GM18502 (cell line): ENCODE measurements around the gene PTGIS.

Experiments
- ATAC-seq: cut with Tn5 transposase; IDR thresholded peaks from one replicate; pipeline ENCODE4 v1.9.1; 2021; ENCODE audit warnings: mild to moderate bottlenecking; ENCODE audit not compliant: unreplicated experiment, poor library complexity

PTGIS gene

DNA sequence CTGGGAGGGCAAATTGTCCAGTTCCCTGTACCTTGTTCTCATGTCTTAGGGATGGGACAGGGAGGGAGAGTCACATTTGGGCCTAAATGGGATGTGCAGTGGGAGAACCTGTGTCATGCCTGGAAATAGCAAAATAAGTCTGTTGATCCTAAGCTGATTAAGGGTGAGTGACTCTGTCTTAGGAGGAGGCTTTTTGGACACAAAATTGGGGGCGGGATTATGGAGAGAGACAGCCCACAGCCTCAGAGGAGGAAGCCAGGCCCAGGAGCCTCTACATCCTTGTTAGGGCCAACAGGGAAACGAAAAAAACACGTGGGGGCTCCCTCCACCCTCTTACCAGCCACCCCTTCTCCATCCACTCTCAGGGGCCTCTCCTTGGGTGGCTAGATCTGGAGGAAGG is 87.7 kb downstream of the PTGIS start:
- no peak for ATAC-seq

DNA sequence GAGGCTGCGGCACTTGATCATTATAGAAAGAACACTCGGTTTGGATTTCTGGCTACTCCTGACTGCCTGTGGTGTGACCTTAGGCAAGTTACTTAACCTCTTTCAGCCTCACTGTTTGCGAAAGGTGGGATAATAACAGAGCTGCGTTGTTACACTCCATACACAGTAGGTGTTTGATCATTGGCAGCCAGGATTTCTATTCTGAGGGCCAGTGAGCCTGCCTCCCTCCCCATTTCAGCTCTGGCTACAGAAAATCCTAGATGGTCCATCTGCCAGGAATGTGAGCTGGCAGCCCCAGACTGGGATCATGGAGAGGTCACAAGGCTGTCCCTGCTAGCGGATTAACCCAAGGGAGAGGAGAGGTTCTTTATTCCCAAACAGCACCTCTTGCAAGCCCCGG is 88.2 kb downstream of the PTGIS start:
- no peak for ATAC-seq

DNA sequence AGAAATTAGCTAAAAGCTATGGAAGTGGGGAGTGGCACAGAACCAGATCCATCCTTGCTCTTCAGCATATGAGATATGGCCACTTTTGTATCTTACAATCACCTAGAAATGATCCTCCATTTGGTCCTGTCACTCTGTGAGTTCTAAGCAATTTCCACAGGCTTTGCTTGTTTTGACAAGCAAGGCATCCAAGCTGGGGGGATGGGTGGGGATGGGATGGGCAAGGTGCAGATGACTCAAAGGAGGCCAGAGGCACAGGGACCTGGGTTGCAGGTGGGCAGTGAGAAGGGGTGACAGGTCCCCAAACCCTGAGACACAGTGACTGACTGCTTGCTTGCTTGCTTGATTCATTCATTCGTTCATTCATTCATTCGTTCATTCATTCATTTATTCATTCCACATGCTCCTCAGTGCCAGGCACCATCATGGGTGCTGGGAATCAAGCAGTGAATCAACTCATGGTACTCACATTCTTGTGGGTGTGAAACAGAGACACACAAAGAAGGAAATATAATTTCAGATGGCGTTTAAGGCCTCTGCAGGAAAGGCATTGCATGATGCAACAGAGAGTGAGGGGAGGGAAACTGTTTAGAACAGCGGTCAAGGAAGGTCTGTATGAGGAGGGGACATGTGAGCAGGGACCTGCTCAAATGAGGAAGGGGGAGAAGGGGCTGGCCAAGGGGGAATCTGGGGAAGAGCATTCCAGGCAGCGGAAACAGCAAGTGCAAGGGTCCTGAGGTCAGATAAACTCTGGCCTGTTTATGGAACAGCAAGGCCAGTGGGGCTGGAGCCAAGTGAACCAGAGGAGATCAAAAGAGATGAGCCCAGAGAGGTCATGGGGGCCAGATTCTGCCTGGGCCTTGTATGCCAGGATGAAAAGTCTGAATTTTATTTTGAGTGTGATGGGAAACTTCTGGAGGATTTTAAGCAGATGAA is 88.9 kb downstream of the PTGIS start:
- no peak for ATAC-seq

DNA sequence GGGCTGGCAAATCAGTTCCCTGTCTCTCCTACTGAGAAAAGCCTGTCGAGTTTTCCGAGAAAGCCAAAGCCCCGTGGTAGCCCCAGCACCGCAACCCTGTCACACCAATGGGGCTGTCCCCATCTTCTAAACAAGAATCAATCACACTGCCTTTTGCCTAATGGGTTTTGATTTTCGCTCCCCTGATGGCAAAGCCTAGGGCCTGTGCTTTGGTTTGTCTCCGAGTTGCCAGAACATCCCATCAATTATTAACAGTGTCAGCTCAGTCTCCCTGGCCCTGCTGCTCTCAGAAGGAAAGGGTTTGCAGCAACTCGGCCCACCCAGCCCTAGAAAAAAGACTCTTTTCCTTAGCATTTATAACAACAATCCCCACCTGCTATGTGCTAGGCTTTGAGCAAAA is 89.7 kb downstream of the PTGIS start:
- no peak for ATAC-seq

DNA sequence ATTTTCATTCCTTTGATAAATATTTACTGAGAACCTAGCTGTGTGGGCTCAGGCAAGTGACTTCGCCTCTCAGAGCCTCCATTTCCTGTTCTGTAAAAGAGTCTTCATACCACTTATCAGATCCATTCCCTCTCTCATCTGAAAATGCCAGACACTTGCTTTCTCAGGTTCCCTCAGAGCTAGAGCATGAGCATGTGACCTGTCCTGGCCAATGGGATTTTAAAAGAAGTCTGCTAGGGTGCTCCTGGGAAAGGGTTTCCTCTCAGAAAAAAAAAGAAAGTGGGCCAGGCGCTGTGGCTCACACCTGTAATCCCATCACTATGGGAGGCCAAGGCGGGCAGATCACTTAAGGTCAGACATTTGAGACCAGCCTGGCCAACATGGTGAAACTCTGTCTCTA is 90.7 kb downstream of the PTGIS start:
- ATAC-seq = no peak

DNA sequence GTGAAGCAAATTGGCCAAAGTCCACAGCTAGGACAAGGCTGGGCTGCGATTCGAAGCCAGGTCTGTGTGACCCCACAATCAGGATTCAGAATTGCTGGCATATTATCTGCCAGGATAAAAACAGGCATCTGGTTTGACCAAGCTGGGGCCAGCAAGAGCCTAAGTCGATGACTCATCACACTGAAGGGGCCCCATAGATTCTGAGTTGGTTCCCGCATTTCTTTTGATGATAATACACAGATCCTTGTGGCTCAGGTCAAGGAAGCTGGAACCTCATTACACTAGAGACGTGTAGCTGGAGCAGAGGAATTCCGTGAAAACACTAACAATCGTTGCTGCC is 92.0 kb downstream of the PTGIS start:
- ATAC-seq = no peak

DNA sequence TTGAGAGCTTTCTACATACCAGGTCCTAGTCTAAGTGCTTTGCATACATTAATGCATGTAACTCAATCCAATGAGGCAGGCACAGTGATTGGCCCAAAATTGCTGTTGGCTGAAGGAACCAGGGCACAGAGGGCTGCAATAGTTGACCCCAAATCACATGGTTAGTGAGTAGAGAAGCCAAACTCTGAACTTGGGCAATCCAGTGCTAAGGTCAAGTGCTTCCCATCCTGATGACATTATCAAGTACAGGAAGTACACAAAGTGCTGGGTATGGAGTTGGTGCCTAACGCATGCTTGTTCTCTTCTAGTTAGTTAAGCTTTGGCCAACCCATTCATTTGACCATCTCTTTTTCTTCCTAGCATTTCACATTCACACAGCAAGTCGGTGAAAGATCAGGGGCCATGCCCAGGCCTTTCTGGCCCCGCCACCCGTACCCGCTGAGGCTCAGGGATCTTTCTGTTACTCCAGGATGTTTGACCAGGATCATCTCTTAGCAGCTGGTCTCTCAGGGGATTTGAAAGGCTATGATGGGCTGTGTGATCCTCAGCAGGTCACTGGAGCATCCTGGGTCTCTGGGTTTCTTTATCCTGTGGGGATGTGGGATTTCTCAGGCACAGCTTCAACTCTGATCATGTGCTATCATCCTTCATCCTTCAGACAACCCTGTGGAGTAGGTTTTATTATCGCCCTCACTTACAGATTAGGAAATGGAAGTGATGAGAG is 92.5 kb downstream of the PTGIS start:
- ATAC-seq = no peak

DNA sequence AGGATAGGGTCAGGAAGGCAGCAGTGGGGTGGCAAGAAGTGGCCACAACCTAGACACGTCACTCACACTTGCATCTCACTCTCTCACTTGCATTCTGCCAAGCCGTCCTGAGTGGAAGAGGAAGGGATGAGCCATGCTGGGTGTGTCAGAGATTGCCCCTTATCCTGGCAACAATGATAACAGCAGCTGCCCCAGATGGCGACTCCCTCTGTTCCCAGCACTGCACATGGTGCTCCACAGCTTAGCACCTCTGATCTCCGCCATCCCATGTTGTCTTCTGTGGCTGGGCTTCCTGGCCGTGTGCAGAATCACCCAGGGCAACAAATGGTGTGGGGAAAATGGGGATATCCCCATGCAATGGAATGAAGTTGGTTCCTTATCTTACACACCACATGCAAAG is 96.5 kb downstream of the PTGIS start:
- no peak for ATAC-seq

DNA sequence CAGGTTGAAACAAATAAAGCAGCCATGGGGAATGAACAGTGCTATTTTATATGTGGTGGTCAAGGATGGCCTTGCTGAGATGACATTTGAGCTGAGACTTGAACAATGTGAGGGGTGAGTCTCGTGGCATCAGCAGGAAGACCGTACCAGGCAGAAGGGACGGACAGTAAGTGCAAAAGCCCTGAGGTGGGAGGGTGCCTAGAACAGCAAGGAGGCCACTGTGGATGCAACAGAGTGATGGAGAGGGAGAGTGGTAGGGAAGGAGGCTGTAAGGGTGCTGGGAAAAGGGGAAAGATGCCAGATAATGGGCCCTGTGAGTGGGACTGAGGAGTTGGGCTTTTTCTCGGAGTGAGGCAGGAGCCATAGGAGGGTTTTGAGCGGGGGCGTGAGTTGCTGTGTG is 97.0 kb downstream of the PTGIS start:
- ATAC-seq = no peak

DNA sequence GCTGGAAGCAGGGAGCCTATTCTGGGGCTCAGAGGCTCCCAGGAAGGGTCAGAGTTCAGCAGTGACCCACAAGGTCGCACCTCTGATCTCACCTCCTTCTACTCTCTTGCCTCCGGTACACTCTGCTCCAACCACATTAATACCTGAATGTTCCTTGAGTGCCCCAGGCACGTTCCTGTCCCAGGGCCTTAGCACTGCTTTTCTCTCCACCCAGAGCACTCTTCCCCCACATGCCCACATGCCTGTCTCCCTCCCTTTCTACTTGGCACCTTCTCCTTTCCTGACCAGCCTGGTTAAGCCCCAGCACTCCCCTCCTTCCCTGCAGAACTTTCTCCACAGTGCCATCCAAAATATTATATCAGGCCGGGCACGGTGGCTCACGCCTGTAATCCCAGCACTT is 98.9 kb downstream of the PTGIS start:
- no peak for ATAC-seq

DNA sequence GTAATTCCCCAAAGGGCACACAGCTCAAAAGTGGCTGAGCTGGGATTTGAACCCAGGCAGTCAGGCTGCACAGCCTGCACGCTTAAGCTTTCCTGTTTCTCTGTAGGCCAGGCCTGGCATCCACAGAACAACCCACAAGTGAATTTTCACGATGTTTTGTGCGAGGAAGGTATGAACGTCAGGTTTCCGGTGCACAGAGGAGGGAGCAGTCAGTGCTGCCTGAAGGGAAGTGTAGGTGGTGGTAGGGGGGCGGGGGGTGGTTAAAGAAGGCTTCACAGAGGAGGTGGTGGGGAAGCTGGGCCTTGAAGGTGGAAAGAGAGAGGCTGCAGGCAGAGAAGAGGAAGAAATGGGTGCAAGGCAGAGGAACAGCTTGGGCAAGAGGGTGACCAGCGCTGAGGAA is 99.5 kb downstream of the PTGIS start:
- no peak for ATAC-seq

DNA sequence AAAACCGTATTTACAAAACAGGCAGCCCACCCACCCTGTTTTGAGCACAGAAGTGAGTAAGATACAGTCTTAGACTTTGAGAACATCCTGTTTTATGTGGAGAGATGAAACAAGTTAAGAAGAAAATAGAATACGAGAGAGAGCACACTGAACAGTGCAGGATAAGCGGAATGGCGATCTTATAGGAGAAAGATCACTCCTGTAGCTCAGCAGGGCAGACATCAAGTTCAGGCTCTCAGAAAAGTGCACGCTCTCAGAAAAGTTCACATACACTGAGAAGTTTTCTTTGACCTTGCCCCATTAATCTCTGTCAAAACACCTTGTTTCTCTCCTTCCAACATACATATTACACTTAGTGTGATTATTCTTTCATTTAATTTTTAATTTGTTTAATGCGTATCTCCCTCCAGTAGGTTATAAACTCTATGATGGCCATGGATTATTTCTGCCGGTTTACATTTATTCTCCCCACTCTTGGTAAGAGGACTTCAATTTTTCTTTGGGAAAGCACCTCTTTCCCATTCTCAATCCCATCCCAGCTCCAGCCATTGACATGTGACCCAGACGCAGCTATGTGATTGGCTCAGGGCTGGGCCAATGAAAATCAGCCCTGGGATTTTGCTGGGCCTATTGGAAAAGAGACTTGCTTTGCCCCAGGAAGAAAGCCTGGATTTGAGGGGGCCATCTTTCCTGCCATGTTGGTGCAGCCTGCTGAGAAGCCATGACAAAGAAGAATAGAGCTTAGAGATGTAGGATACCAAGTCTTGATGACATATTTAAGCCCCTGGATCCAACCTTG is 101.6 kb downstream of the PTGIS start:
- ATAC-seq = no peak

DNA sequence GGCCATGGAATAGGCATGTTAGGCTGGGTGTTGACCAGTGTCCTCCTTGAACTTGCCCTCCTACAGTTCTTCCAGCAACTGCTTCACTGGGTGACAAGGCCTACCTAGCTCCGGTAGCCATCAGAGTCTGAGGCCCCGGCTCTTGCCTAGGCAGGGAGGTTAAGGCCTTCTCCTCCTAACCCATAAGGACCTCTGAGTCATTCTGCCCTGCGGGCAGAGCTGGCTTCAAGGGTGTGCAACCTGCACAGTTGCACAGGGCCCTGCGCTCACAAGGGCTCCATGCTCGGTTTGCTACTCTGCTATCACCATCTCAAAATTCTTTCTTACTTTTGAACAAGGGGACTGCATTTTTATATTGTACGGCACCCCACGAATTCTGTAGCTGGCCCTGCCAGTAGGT is 103.4 kb downstream of the PTGIS start:
- ATAC-seq = no peak

DNA sequence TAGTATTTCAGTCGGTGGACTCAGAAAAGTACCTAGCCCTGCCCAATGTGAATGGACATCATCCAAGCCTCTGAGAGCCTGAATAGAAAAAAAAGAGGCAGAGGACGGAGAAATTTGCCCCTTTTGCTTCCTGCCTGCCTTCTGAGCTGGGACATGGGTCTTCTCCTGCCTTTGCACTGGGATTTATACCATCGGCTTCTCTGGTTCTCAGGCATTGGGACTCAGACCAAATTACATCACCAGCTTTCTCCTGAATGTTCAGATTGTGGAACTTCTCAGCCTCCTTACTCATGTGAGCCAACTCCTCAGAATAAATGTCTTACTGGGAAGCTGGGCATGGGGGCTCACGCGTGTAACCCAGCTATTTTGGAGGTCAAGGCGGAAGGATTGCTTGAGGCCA is 105.3 kb downstream of the PTGIS start:
- ATAC-seq = no peak

DNA sequence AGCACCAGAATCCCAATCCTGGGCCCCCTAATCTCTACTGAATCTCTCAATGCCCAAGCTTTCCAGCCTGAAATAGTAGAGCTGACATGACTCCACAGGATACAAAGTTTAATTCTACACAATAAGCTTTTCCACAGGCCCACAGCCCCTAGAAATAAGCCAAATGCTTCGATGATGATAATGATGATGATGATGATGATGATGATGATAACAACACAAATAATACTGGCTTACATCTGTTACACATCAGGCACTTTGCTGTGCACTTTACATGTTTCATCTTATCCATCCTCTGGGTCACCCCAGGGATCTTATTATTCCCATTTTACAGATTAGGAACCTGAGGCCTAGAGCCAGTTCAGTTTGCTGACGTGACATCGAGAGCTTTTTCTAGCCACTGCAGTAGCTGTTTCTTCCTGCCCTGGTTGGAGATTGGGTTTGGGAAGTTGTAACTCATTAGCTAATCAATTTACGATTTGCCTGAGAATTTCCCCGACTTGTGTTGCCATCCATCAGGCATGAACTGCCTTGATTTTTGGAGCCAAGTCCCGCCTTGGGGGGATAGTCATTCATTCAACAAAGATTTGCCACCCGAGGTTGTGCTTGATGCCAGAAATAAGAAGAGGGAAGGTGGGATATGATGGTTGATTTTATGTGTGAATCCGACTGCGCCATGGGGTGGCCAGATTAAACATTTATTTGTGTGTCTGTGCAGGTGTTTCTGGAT is 105.9 kb downstream of the PTGIS start:
- ATAC-seq = no peak

DNA sequence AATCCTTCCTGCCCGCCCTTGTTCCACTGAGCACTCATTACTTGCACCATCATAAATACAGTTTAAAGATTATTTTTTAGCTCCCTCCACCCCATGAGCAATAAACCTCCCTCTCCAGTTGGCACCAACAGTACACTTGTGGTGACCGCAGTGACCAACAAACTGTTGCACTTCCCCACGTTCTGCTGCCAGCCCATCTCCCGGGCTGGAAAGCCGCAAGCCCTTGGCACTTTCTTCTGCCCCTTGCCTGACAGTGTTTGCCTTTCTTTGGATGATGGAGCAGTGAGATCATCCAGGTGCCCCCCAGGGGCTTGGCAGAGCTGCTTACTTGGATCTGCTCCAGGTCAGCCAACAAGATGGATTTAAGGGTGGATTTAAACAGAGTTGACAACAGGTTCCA is 107.0 kb downstream of the PTGIS start:
- ATAC-seq = no peak

DNA sequence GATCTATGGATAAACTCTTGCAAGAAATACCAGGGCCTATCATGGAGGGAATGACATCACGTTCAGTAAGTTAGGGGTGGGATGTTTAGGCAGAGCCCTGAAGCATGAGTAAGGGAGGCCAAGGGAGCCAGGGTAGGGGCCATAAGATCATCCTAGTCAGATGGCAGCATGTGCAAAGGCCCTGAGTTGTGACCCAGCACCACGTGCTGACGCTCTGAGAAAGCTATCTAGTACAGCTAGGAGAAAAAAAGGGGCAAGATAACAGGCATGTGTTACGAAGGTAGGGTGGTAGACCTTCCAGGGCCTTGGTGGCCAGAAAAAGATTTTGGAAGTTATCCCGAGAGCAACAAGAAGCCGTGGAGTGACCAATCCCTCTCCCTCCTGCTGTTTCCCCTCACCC is 107.8 kb downstream of the PTGIS start:
- no peak for ATAC-seq

DNA sequence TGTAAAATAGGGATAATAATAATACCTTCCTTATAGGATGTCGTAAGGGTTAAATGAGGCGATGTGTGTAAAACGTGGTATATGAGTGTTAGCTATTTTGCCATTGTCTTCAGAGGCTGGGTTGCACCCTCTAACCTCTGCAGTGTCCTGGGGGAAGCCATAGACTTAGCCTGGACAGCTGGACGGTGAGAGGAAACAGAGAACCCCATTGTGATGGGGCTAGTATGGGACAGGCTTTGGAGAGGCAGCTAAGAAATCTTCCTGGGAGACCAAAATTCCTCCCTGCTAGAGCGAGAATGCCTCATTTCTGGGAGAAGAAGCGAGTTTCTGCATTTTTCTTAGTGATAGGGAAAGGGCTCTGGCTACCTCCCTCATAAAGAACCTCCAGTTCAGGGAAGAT is 108.3 kb downstream of the PTGIS start:
- ATAC-seq = no peak

DNA sequence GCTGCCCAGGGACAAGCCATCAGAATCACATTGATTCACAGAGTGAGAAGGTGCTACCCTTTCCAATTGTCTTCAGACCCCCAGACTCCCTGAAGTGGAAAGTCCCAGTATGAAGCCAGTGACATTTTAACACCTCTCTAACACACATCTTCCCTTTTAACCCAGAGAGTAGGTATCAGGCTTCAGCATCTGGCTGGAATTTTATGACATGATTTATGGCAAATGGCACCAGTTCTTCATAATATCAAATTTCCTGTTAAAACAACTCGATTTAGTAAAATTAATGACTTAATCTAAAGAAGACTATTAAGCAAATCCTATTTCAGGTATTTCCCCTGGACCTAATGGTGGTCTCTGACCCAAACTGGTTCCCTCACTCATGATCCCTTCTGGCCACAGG is 110.5 kb downstream of the PTGIS start:
- ATAC-seq = no peak

DNA sequence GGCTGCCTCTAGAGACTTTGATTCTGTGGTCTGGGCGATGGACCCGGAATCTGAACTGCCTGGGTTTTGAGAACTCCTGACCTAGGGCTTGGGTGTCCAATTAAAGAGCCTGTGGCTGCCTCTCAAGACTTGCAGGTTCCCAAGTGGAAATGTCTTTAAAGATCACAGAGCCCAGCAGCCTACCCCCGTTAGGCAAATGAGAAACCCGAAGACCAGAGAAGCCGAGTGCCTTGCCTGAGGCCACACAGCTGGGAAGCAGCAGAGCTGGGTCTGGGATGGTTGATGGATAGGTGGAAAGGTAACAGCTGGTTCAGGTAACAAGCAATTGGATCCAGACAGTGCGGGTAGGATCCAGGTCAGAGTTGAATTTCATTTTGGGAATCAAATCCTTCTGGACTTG is 111.3 kb downstream of the PTGIS start:
- no peak for ATAC-seq
